Gastrocnemius medialis (tissue), 4 donors: ENCODE measurements around the gene ITPA. TPM values are rescaled to one million over a fixed set of nuclear protein-coding genes. Genes with fewer than 3 reads are reported as not detected.
"Not testable (repeated sequence)": the region's sequence is repeated elsewhere in the genome, so short reads cannot be mapped to it uniquely, and the experiment has no call there.

Experiments used
- ATAC-seq, 2 donors: fragments of 150-250 bp; one replicate each; pipeline ENCODE4 v1.9.1; 2016
- DNase-seq, 2 donors: peaks; one replicate each; pipeline ENCODE4 v3.0.0-alpha.2; 2019
- H3K27ac ChIP-seq, 4 donors: fragments of 200-600 bp; sonication (generic); 1 replicate in 1 of 4; 2 replicates in 3 of 4; pipeline ENCODE4 v1.5.1; 2016 to 2018; ENCODE audit warnings: mild to moderate bottlenecking in 2 of 4, moderate library complexity in 1 of 4
- H3K27me3 ChIP-seq, 3 donors: fragments of 200-600 bp; sonication (generic) in 2 of 3; 1 replicate in 1 of 3; 2 replicates in 2 of 3; pipeline versions ENCODE4 v1.5.1 to v1.6.0; 2016 to 2019; ENCODE audit warnings: mild to moderate bottlenecking in 1 of 3, moderate library complexity in 1 of 3
- H3K36me3 ChIP-seq, 2 donors: fragments of 200-600 bp; sonication (generic) in 1 of 2; one replicate each; pipeline ENCODE4 v1.5.1; 2017 to 2018
- H3K4me1 ChIP-seq, 2 donors: fragments of 200-600 bp; sonication (generic) in 1 of 2; one replicate each; pipeline ENCODE4 v1.5.1; 2016 to 2017; ENCODE audit warnings: mild to moderate bottlenecking in 2 of 2
- H3K4me3 ChIP-seq, 4 donors: fragments of 200-600 bp; sonication (generic) in 3 of 4; 1 replicate in 1 of 4; 2 replicates in 3 of 4; pipeline ENCODE4 v1.5.1; 2016 to 2019; ENCODE audit warnings: mild to moderate bottlenecking in 2 of 4
- H3K9me3 ChIP-seq, 3 donors: fragments of 200-600 bp; sonication (generic) in 2 of 3; 1 replicate in 1 of 3; 2 replicates in 2 of 3; pipeline ENCODE4 v1.5.1; 2016 to 2019
- CTCF ChIP-seq, 5 experiments: fragments of 450-650 bp in 3 of 5; fragments of 200-600 bp in 2 of 5; sonication (generic) in 2 of 5; IDR thresholded peaks in 4 of 5; conservative IDR thresholded peaks in 1 of 5; 1 replicate in 4 of 5; 2 replicates in 1 of 5; pipeline ENCODE4 v1.5.1; 2016 to 2019; ENCODE audit warnings: antibody characterized with exemption in 5 of 5, mild to moderate bottlenecking in 3 of 5, moderate library complexity in 3 of 5
- POLR2A ChIP-seq, 2 donors: fragments of 450-650 bp; IDR thresholded peaks; one replicate each; pipeline ENCODE4 v1.6.1; 2017; ENCODE audit warnings: antibody characterized with exemption in 2 of 2, mild to moderate bottlenecking in 2 of 2, moderate library complexity in 2 of 2
- in situ Hi-C, 4 donors: fragments of 200-750 bp; cut with MboI; loops; one replicate each; pipeline versions ENCODE4 v1.15.0 to v1.8.0; 2017; ENCODE audit warnings: low sequenced_read_pairs in 4 of 4
- intact Hi-C: fragments of 100-400 bp; cut with DNase I; formaldehyde crosslinking; loops from one replicate; pipeline ENCODE4 v1.15.1; 2023; ENCODE audit warnings: low total_unique reads
- total RNA-seq, 4 donors: library from RNA; depleted of rRNA; stranded (reverse); fragments of >200 nt; gene quantifications; one replicate each; pipeline versions ENCODE4 v1.1.0 to v1.2.3, GENCODE V29; 2016

ITPA gene
- total RNA-seq, 4 donors from 2014 or later: 27.2 to 59.5 (median 34.0) TPM

- intact Hi-C loops: loop anchor here (10.0 kb wide), 1 partner anchor 164 kb away; the partner anchor contains the start of genes GNRH2 and MRPS26
- no peak for DNase-seq
- in situ Hi-C loops: no loop called here
- TF ChIP-seq POLR2A (IDR thresholded peaks at IDR 0.05) (no peak), CTCF (IDR thresholded peaks at IDR 0.05 in 4 of 5, conservative IDR thresholded peaks at IDR 0.05 in 1 of 5) (no peak)
- H3K4me3 ChIP-seq: peak overlapping the region; percentile 76 to 97 (median 90)
- ATAC-seq: peak in 1 of 2 donors; percentile 1
- H3K4me1 ChIP-seq: peaks cover 7 to 15% of the 10 kb centered on the region in 2 donors
- H3K27me3 ChIP-seq: no peaks in the 10 kb centered on the region
- H3K36me3 ChIP-seq: peaks cover 0 to 9% of the 10 kb centered on the region in 2 donors
- peak overlapping the region; percentile 79 to 85 (median 81) for H3K27ac ChIP-seq
- H3K9me3 ChIP-seq: no peaks in the 10 kb centered on the region
Measured at GRCh38 chr20:3208786-3209256, 477 bp upstream of the ITPA start.

- intact Hi-C loops (loop anchor here (10.0 kb wide), 1 partner anchor 165 kb away; the partner anchor contains the start of genes GNRH2 and MRPS26), in situ Hi-C loops (loop anchor here in 1 of 4 donors (10.0 kb wide), 1 partner anchor 105 kb away; no protein-coding TSS in a partner anchor)
- DNase-seq: no peak
- TF ChIP-seq CTCF (IDR thresholded peaks at IDR 0.05 in 4 of 5, conservative IDR thresholded peaks at IDR 0.05 in 1 of 5) (no peak), POLR2A (IDR thresholded peaks at IDR 0.05) (no peak)
- ATAC-seq: peak; percentile 15 to 32
- Histone ChIP-seq H3K9me3 (no peaks in the 10 kb centered on the region), H3K4me3 (peak overlapping the region; percentile 76 to 97 (median 90)), H3K27me3 (no peaks in the 10 kb centered on the region), H3K4me1 (peaks cover 7 to 15% of the 10 kb centered on the region in 2 donors), H3K36me3 (peaks cover 0 to 15% of the 10 kb centered on the region in 2 donors), H3K27ac (peak overlapping the region; percentile 79 to 85 (median 81))
Measured at GRCh38 chr20:3209946-3210317, 634 bp downstream of the ITPA start.

- no peaks in the 10 kb centered on the region for H3K9me3 ChIP-seq
- no peaks in the 10 kb centered on the region for H3K27me3 ChIP-seq
- intact Hi-C loops (no loop called here), in situ Hi-C loops (loop anchor here in 1 of 4 donors (10.0 kb wide), 1 partner anchor 104 kb away; no protein-coding TSS in a partner anchor)
- peak overlapping the region; percentile 76 to 97 (median 90) for H3K4me3 ChIP-seq
- peaks cover 0 to 19% of the 10 kb centered on the region in 2 donors for H3K36me3 ChIP-seq
- H3K27ac ChIP-seq: peak overlapping the region in 1 of 4 donors; percentile 79
- H3K4me1 ChIP-seq: peaks cover 7 to 15% of the 10 kb centered on the region in 2 donors
- TF ChIP-seq POLR2A (IDR thresholded peaks at IDR 0.05) (no peak), CTCF (IDR thresholded peaks at IDR 0.05 in 4 of 5, conservative IDR thresholded peaks at IDR 0.05 in 1 of 5) (no peak)
- DNase-seq (no peak), ATAC-seq (no peak)
Measured at GRCh38 chr20:3210346-3210745, 1.0 kb downstream of the ITPA start.

- intact Hi-C loops (no loop called here), in situ Hi-C loops (loop anchor here in 1 of 4 donors (10.0 kb wide), 1 partner anchor 102 kb away; no protein-coding TSS in a partner anchor)
- Histone ChIP-seq H3K4me3 (no peak overlapping the region), H3K27me3 (no peaks in the 10 kb centered on the region), H3K27ac (no peak overlapping the region), H3K36me3 (peaks cover 0 to 40% of the 10 kb centered on the region in 2 donors), H3K9me3 (no peaks in the 10 kb centered on the region), H3K4me1 (peaks cover 7 to 16% of the 10 kb centered on the region in 2 donors)
- no peak for DNase-seq
- TF ChIP-seq POLR2A (IDR thresholded peaks at IDR 0.05) (no peak), CTCF (IDR thresholded peaks at IDR 0.05 in 4 of 5, conservative IDR thresholded peaks at IDR 0.05 in 1 of 5) (no peak)
- ATAC-seq: no peak
Measured at GRCh38 chr20:3213226-3213625, 3.9 kb downstream of the ITPA start.

- DNase-seq, H3K4me3 ChIP-seq, ATAC-seq, intact Hi-C loops, H3K27ac ChIP-seq, H3K9me3 ChIP-seq, H3K27me3 ChIP-seq: not testable (repeated sequence)
- Histone ChIP-seq H3K4me1 (peaks cover 5 to 11% of the 10 kb centered on the region in 2 donors), H3K36me3 (peaks cover 0 to 40% of the 10 kb centered on the region in 2 donors)
- in situ Hi-C loops: loop anchor here in 3 of 4 donors (5.0 to 10.0 kb wide), 3 partner anchors 97 to 102 kb away; no protein-coding TSS in a partner anchor
Measured at GRCh38 chr20:3215359-3215917, 6.1 kb downstream of the ITPA start.
